T-helper 1 cell treated with Interleukin-12 subunit alpha and Interleukin-12 subunit beta and Interleukin-4 antibody, amounts not matched to agents 30 μg/mL and 1 μg/mL, for 36 hours (primary cell): Measurements from ENCODE around the gene SLC29A4.
"Not testable (repeated sequence)": the region's sequence is repeated elsewhere in the genome, so short reads cannot be mapped to it uniquely, and the experiment has no call there.

ENCODE experiments used
- H3K27ac Mint-ChIP-seq: one replicate; pipeline ENCODE4 v1.8.0; 2021; ENCODE audit warnings: mild to moderate bottlenecking, mixed read lengths
- H3K27me3 Mint-ChIP-seq: one replicate; pipeline ENCODE4 v1.8.0; 2021; ENCODE audit warnings: low read depth, mixed read lengths
- H3K36me3 Mint-ChIP-seq: one replicate; pipeline ENCODE4 v1.8.0; 2021; ENCODE audit warnings: low read depth, mixed read lengths
- H3K4me1 Mint-ChIP-seq: one replicate; pipeline ENCODE4 v1.8.0; 2021; ENCODE audit warnings: low read depth, mixed read lengths
- H3K4me3 Mint-ChIP-seq: one replicate; pipeline ENCODE4 v1.8.0; 2021; ENCODE audit warnings: mild to moderate bottlenecking, moderate library complexity, mixed read lengths
- H3K9me3 Mint-ChIP-seq: one replicate; pipeline ENCODE4 v1.8.0; 2021; ENCODE audit warnings: mixed read lengths

Gene SLC29A4

GRCh38 chr7:5266191-5267028, 16.3 kb upstream of the SLC29A4 start:
- Mint-ChIP-seq H3K9me3 (no peaks in the 10 kb centered on the region), H3K27ac (no peak overlapping the region), H3K4me3 (no peak overlapping the region), H3K27me3 (peaks cover 9% of the 10 kb centered on the region), H3K4me1 (no peaks in the 10 kb centered on the region), H3K36me3 (no peaks in the 10 kb centered on the region)

- H3K36me3 Mint-ChIP-seq, H3K9me3 Mint-ChIP-seq, H3K27ac Mint-ChIP-seq, H3K4me1 Mint-ChIP-seq, H3K27me3 Mint-ChIP-seq, H3K4me3 Mint-ChIP-seq: not testable (repeated sequence)
Measured at GRCh38 chr7:5267829-5268228, 14.9 kb upstream of the SLC29A4 start.

- not testable (repeated sequence) for H3K36me3 Mint-ChIP-seq, H3K4me1 Mint-ChIP-seq, H3K27me3 Mint-ChIP-seq, H3K9me3 Mint-ChIP-seq, H3K4me3 Mint-ChIP-seq, H3K27ac Mint-ChIP-seq
Measured at GRCh38 chr7:5269992-5270657, 12.6 kb upstream of the SLC29A4 start.

GRCh38 chr7:5270788-5271187, 12.0 kb upstream of the SLC29A4 start:
- H3K36me3 Mint-ChIP-seq = no peaks in the 10 kb centered on the region
- H3K27me3 Mint-ChIP-seq = peaks cover 9% of the 10 kb centered on the region
- no peak overlapping the region for H3K27ac Mint-ChIP-seq
- H3K4me1 Mint-ChIP-seq = no peaks in the 10 kb centered on the region
- no peaks in the 10 kb centered on the region for H3K9me3 Mint-ChIP-seq
- H3K4me3 Mint-ChIP-seq = no peak overlapping the region

- H3K27me3 Mint-ChIP-seq = peaks cover 15% of the 10 kb centered on the region
- H3K36me3 Mint-ChIP-seq, H3K27ac Mint-ChIP-seq, H3K9me3 Mint-ChIP-seq, H3K4me3 Mint-ChIP-seq, H3K4me1 Mint-ChIP-seq: not testable (repeated sequence)
Measured at GRCh38 chr7:5273831-5274405, 8.8 kb upstream of the SLC29A4 start.

- H3K4me3 Mint-ChIP-seq = no peak overlapping the region
- no peaks in the 10 kb centered on the region for H3K36me3 Mint-ChIP-seq
- no peaks in the 10 kb centered on the region for H3K4me1 Mint-ChIP-seq
- H3K27ac Mint-ChIP-seq = no peak overlapping the region
- H3K27me3 Mint-ChIP-seq = peaks cover 15% of the 10 kb centered on the region
- H3K9me3 Mint-ChIP-seq = no peaks in the 10 kb centered on the region
Measured at GRCh38 chr7:5274441-5274840, 8.3 kb upstream of the SLC29A4 start.

GRCh38 chr7:5274985-5275431, 7.7 kb upstream of the SLC29A4 start:
- not testable (repeated sequence) for H3K9me3 Mint-ChIP-seq, H3K4me1 Mint-ChIP-seq, H3K4me3 Mint-ChIP-seq, H3K27ac Mint-ChIP-seq, H3K36me3 Mint-ChIP-seq
- peaks cover 17% of the 10 kb centered on the region for H3K27me3 Mint-ChIP-seq

- not testable (repeated sequence) for H3K9me3 Mint-ChIP-seq, H3K4me3 Mint-ChIP-seq
- H3K27me3 Mint-ChIP-seq = peaks cover 12% of the 10 kb centered on the region
Measured at GRCh38 chr7:5275510-5275909, 7.2 kb upstream of the SLC29A4 start.

GRCh38 chr7:5276123-5276522, 6.6 kb upstream of the SLC29A4 start:
- peaks cover 11% of the 10 kb centered on the region for H3K27me3 Mint-ChIP-seq
- H3K4me1 Mint-ChIP-seq, H3K27ac Mint-ChIP-seq, H3K4me3 Mint-ChIP-seq, H3K36me3 Mint-ChIP-seq, H3K9me3 Mint-ChIP-seq: not testable (repeated sequence)

More at GRCh38 chr7:5275510-5275909, 7.2 kb upstream of the SLC29A4 start:
- not testable (repeated sequence) for H3K27ac Mint-ChIP-seq, H3K4me1 Mint-ChIP-seq, H3K36me3 Mint-ChIP-seq

GRCh38 chr7:5276611-5277010, 6.1 kb upstream of the SLC29A4 start:
- Mint-ChIP-seq H3K27ac (no peak overlapping the region), H3K9me3 (no peaks in the 10 kb centered on the region), H3K4me1 (no peaks in the 10 kb centered on the region), H3K4me3 (no peak overlapping the region), H3K27me3 (peaks cover 15% of the 10 kb centered on the region), H3K36me3 (no peaks in the 10 kb centered on the region)

GRCh38 chr7:5278766-5279165, 4.0 kb upstream of the SLC29A4 start:
- Mint-ChIP-seq H3K27ac (no peak overlapping the region), H3K4me3 (no peak overlapping the region), H3K4me1 (no peaks in the 10 kb centered on the region), H3K9me3 (no peaks in the 10 kb centered on the region), H3K27me3 (peaks cover 15% of the 10 kb centered on the region), H3K36me3 (no peaks in the 10 kb centered on the region)

GRCh38 chr7:5279734-5280133, 3.0 kb upstream of the SLC29A4 start:
- Mint-ChIP-seq H3K4me3 (no peak overlapping the region), H3K4me1 (no peaks in the 10 kb centered on the region), H3K27me3 (peaks cover 19% of the 10 kb centered on the region), H3K36me3 (no peaks in the 10 kb centered on the region), H3K27ac (no peak overlapping the region), H3K9me3 (no peaks in the 10 kb centered on the region)

GRCh38 chr7:5281598-5282500, 894 bp upstream of the SLC29A4 start:
- not testable (repeated sequence) for H3K27ac Mint-ChIP-seq, H3K36me3 Mint-ChIP-seq, H3K9me3 Mint-ChIP-seq, H3K4me1 Mint-ChIP-seq, H3K4me3 Mint-ChIP-seq
- H3K27me3 Mint-ChIP-seq = peaks cover 23% of the 10 kb centered on the region
